GM12891 (cell line): Measurements from ENCODE around the gene RELL2.

Experiments
- PAX5 ChIP-seq: IDR thresholded peaks from 2 replicates; pipeline ENCODE4 v1.6.1; 2011; ENCODE audit warnings: low read length, moderate library complexity, mild to moderate bottlenecking; ENCODE audit not compliant: insufficient read depth, severe bottlenecking
- POLR2A ChIP-seq: IDR thresholded peaks from 2 replicates; pipeline ENCODE4 v1.6.1; 2011; ENCODE audit warnings: low read depth, low read length, control low read depth
- TAF1 ChIP-seq: IDR thresholded peaks from 2 replicates; pipeline ENCODE4 v1.6.1; 2011; ENCODE audit warnings: low read depth, low read length, control low read depth

GRCh38 chr5:141602606-141603005 is 34.2 kb upstream of the RELL2 start:
- TF ChIP-seq PAX5 (no peak), TAF1 (no peak), POLR2A (no peak)
